ENCODE measurements around the gene PRX. TPM values are rescaled to one million over a fixed set of nuclear protein-coding genes. Genes with fewer than 3 reads are reported as not detected.

PRX gene
- total and polyA plus RNA-seq, 2 of the 4 experiments (the other 2 are of a cell fraction) = 0.90 to 1.7 TPM

DNA sequence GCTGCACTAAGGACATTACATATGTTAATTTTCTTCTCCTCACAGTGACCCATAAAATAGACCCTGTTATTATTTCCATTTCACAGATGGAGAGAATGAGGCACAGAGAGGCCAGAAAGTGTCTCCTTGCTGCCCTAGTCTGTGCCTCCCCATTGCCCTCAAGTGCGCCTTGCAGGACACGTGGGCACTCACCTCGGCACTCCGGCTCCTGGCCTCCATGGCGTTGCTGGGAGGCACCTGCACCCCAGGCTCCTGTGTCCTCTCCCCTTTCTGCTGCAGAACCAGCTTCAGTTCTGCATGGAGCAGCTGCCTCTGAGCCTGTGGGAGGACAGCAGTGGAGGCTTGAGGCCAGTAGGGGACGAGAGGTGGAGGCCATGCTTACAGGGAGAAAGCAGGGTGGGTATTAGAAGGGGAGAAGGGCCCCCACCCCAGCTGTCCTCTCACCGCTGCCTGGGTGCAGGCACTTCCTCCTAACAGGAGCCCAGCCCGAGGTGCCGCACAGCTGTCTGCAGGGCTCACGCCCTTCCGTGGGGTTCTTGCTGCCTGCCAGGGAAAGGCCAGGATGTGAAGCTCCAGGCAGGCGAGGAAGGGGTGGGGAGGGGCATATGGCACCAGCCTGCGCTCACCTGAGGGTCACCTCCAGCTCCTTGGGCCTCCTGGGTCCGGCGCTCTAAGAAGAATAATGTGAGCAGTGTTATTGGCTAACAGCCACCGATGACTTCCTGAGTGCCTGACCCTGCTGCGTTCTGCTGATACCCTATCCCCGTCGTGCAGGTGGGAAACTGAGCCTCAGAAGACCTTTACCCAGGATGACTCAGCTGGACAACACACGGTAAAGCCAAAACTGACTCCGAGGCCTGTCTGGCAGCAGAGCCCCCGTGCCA, 5.2 kb downstream of the PRX start:
- Histone ChIP-seq H3K9me1 (ENCODE audit: insufficient read depth, low read length) (no peaks in the 10 kb centered on the region), H3K23ac (ENCODE audit: low read depth, low read length) (no peak overlapping the region), H4K8ac (ENCODE audit: low read depth in 2 of 2, low read length in 2 of 2) (no peak overlapping the region), H3K36me3 (ENCODE audit: control insufficient read depth, insufficient read depth, low read length) (no peaks in the 10 kb centered on the region), H3K9me3 (ENCODE audit: control insufficient read depth, insufficient read depth, low read length) (no peaks in the 10 kb centered on the region), H4K91ac (ENCODE audit: insufficient read depth, low read depth, low read length) (no peak overlapping the region), H2BK15ac (ENCODE audit: low read depth, low read length) (no peak overlapping the region), H3K14ac (replicated peaks; ENCODE audit: low read depth, low read length) (no peak overlapping the region), H3K4me2 (ENCODE audit: low read depth, low read length) (no peak overlapping the region), H3K4me1 (ENCODE audit: control insufficient read depth, insufficient read depth, low read length) (no peaks in the 10 kb centered on the region; the same call in 1 of the 2 replicates), H3K27ac (ENCODE audit: insufficient read depth, low read length) (no peak overlapping the region), H2AK9ac (replicated peaks; ENCODE audit: low read depth, low read length, poor library complexity) (no peak overlapping the region), H3K4me3 (ENCODE audit: insufficient read depth, low read depth, low read length) (no peak overlapping the region), H3K9ac (ENCODE audit: low read depth, low read length) (no peak overlapping the region), H3K27me3 (ENCODE audit: control insufficient read depth, insufficient read depth, low read length) (no peaks in the 10 kb centered on the region), H2BK5ac (ENCODE audit: low read depth, low read length, poor library complexity, severe bottlenecking) (no peak overlapping the region), H3K18ac (ENCODE audit: low read depth, low read length) (no peak overlapping the region), H3K56ac (ENCODE audit: extremely low read depth, insufficient read depth, low read length) (no peak overlapping the region), H2AFZ (replicated peaks; ENCODE audit: low read length, poor library complexity) (no peak overlapping the region), H3K79me1 (ENCODE audit: low read depth in 1 of 2, low read length in 2 of 2) (peaks cover 0 to 4% of the 10 kb centered on the region in 2 experiments; a peak in 1 of 4 replicates), H3K4ac (ENCODE audit: low read depth, low read length) (no peak overlapping the region), H4K20me1 (ENCODE audit: insufficient read depth, low read length) (no peaks in the 10 kb centered on the region), H2BK20ac (ENCODE audit: low read depth, low read length) (no peak overlapping the region), H2BK120ac (ENCODE audit: low read depth, low read length) (no peak overlapping the region), H4K5ac (ENCODE audit: low read depth, low read length) (no peak overlapping the region), H2AK5ac (ENCODE audit: low read depth, low read length) (no peak overlapping the region)
- POLR2A ChIA-PET (ENCODE audit: unreplicated experiment) = no interaction called here
- intact Hi-C loops (cut with micrococcal nuclease) = no loop called here
- 56% methylated on average over 8 of the region's 22 CpGs; no CpG with 5 or more reads in 1 of the 2 experiments for WGBS, 2 experiments (ENCODE audit: extremely low coverage in 2 of 2, insufficient read length in 1 of 2)
- ATAC-seq (ENCODE audit: low read depth) (no peak), DNase-seq (no peak)
- BruUV-seq (replicated peaks) = no TSS peak
- dilution Hi-C loops (cut with HindIII; ENCODE audit: low sequenced_read_pairs, unreplicated experiment) = no loop called here
- CTCF ChIA-PET = no interaction called here
- in situ Hi-C loops (cut with MboI; ENCODE audit: low sequenced_read_pairs) = no loop called here
- TF ChIP-seq NFE2L2 (IDR thresholded peaks at IDR 0.05; ENCODE audit: low read depth, low read length) (no peak), CEBPB (IDR thresholded peaks at IDR 0.05; ENCODE audit: low read depth, low read length) (no peak), BHLHE40 (IDR thresholded peaks at IDR 0.05; ENCODE audit: low read depth, low read length) (no peak), RFX5 (IDR thresholded peaks at IDR 0.05; ENCODE audit: low read depth, low read length) (no peak), RAD21 (IDR thresholded peaks at IDR 0.05; ENCODE audit: low read length) (no peak), POLR2A (IDR thresholded peaks at IDR 0.05; ENCODE audit: low read depth, low read length) (no peak), SMC3 (IDR thresholded peaks at IDR 0.05; ENCODE audit: low read depth, low read length) (no peak), MAZ (IDR thresholded peaks at IDR 0.05; ENCODE audit: borderline replicate concordance, low read depth, low read length) (no peak), FOS (IDR thresholded peaks at IDR 0.05; ENCODE audit: low read depth, low read length) (no peak), MAFK (IDR thresholded peaks at IDR 0.05; ENCODE audit: low read depth, low read length) (no peak)
- TF ChIP-seq, protein P1, sequence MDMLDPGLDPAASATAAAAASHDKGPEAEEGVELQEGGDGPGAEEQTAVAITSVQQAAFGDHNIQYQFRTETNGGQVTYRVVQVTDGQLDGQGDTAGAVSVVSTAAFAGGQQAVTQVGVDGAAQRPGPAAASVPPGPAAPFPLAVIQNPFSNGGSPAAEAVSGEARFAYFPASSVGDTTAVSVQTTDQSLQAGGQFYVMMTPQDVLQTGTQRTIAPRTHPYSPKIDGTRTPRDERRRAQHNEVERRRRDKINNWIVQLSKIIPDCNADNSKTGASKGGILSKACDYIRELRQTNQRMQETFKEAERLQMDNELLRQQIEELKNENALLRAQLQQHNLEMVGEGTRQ (IDR thresholded peaks at IDR 0.05; ENCODE audit: low read depth, low read length) = no peak
- TF ChIP-seq, protein P2, sequence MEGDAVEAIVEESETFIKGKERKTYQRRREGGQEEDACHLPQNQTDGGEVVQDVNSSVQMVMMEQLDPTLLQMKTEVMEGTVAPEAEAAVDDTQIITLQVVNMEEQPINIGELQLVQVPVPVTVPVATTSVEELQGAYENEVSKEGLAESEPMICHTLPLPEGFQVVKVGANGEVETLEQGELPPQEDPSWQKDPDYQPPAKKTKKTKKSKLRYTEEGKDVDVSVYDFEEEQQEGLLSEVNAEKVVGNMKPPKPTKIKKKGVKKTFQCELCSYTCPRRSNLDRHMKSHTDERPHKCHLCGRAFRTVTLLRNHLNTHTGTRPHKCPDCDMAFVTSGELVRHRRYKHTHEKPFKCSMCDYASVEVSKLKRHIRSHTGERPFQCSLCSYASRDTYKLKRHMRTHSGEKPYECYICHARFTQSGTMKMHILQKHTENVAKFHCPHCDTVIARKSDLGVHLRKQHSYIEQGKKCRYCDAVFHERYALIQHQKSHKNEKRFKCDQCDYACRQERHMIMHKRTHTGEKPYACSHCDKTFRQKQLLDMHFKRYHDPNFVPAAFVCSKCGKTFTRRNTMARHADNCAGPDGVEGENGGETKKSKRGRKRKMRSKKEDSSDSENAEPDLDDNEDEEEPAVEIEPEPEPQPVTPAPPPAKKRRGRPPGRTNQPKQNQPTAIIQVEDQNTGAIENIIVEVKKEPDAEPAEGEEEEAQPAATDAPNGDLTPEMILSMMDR (conservative IDR thresholded peaks at IDR 0.05; ENCODE audit: low read depth, low read length) = no peak
- TF ChIP-seq, protein P3, sequence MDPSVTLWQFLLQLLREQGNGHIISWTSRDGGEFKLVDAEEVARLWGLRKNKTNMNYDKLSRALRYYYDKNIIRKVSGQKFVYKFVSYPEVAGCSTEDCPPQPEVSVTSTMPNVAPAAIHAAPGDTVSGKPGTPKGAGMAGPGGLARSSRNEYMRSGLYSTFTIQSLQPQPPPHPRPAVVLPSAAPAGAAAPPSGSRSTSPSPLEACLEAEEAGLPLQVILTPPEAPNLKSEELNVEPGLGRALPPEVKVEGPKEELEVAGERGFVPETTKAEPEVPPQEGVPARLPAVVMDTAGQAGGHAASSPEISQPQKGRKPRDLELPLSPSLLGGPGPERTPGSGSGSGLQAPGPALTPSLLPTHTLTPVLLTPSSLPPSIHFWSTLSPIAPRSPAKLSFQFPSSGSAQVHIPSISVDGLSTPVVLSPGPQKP (IDR thresholded peaks at IDR 0.05; ENCODE audit: borderline replicate concordance, low read depth, low read length) = no peak
